ENCODE results near the gene KCNC3. TPM values are rescaled to one million over a fixed set of nuclear protein-coding genes. Genes with fewer than 3 reads are reported as not detected.

Gene KCNC3
- total RNA-seq, 1 experiment from 2014 or later = 24.6 TPM

DNA sequence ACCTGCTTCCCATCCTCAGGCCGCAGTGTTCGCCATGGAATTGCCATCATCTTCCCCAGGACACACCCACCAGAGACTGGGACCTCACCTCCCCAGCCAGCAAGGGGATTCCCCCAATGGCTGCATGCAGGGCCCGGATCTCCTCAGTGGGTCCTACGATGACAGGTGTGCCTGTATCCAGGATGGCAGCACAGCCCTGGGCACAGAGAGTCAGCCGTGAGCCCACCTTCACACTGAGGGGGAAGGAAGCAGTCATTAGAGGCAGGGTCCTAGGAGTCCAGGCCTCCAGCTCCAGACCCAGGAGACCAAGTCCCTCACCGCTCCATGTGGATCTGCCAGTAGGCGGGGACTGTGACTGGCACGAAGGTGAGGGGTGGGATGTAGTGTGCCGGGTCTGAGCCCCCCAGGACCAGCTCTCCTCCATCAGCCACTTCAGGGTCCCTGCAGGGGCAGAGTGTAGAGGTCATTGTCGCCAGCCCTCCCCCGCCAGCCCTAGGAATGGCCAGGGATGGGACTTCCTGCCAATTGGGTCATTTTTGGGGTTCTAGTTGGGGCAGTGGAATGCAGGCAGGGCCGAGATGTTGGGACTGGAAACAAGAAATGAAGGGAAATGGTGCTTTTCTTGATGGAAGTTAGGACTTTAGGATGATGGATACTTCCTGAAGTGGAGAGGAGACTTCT, 5.7 kb upstream of the KCNC3 start:
- peak in 1 of 2 experiments; percentile 39 for DNase-seq
- H3K4me1 ChIP-seq = peaks cover 13% of the 10 kb centered on the region
- peaks cover 40% of the 10 kb centered on the region for H3K36me3 Mint-ChIP-seq (ENCODE audit: insufficient read depth, unreplicated experiment)
- H3K9me3 Mint-ChIP-seq (ENCODE audit: unreplicated experiment) = peaks cover 7% of the 10 kb centered on the region
- peak overlapping the region; percentile 99 for H3K4me3 Mint-ChIP-seq (ENCODE audit: unreplicated experiment)
- no peaks in the 10 kb centered on the region for H3K36me3 ChIP-seq (ENCODE audit: control insufficient read depth, insufficient read depth, low read length)
- peaks cover 37% of the 10 kb centered on the region for H3K4me1 Mint-ChIP-seq (ENCODE audit: low read depth, unreplicated experiment)
- H3K27ac Mint-ChIP-seq (ENCODE audit: unreplicated experiment) = peak overlapping the region; percentile 100
- no peaks in the 10 kb centered on the region for H3K27me3 Mint-ChIP-seq (ENCODE audit: insufficient read depth, unreplicated experiment)
- H3K9me3 ChIP-seq = no peaks in the 10 kb centered on the region
- CTCF ChIA-PET = interaction anchor here (0.5 to 2.0 kb wide), 3 partner anchors 22 to 222 kb away, joined by 3 to 9 read pairs (median 6); partner anchors contain the start of gene JOSD2
- POLR2A ChIA-PET = interaction anchor here (1.9 kb wide), 1 partner anchor 22 kb away, joined by 8 read pairs; no protein-coding TSS in a partner anchor
- no peak overlapping the region for H3K4me3 ChIP-seq (ENCODE audit: low read depth, low read length)
- no peaks in the 10 kb centered on the region for H3K27me3 ChIP-seq (replicated peaks; ENCODE audit: control insufficient read depth, insufficient read depth, low read length)
- no TSS peak for BruUV-seq (replicated peaks)
- intact Hi-C loops (cut with micrococcal nuclease; ENCODE audit: unreplicated experiment) = no loop called here
- TF ChIP-seq, protein P1, sequence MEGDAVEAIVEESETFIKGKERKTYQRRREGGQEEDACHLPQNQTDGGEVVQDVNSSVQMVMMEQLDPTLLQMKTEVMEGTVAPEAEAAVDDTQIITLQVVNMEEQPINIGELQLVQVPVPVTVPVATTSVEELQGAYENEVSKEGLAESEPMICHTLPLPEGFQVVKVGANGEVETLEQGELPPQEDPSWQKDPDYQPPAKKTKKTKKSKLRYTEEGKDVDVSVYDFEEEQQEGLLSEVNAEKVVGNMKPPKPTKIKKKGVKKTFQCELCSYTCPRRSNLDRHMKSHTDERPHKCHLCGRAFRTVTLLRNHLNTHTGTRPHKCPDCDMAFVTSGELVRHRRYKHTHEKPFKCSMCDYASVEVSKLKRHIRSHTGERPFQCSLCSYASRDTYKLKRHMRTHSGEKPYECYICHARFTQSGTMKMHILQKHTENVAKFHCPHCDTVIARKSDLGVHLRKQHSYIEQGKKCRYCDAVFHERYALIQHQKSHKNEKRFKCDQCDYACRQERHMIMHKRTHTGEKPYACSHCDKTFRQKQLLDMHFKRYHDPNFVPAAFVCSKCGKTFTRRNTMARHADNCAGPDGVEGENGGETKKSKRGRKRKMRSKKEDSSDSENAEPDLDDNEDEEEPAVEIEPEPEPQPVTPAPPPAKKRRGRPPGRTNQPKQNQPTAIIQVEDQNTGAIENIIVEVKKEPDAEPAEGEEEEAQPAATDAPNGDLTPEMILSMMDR (IDR thresholded peaks at IDR 0.05; ENCODE audit: insufficient read depth in 1 of 2, low read depth in 1 of 2, low read length in 1 of 2, severe bottlenecking in 1 of 2, unreplicated experiment in 1 of 2) = no peak

DNA sequence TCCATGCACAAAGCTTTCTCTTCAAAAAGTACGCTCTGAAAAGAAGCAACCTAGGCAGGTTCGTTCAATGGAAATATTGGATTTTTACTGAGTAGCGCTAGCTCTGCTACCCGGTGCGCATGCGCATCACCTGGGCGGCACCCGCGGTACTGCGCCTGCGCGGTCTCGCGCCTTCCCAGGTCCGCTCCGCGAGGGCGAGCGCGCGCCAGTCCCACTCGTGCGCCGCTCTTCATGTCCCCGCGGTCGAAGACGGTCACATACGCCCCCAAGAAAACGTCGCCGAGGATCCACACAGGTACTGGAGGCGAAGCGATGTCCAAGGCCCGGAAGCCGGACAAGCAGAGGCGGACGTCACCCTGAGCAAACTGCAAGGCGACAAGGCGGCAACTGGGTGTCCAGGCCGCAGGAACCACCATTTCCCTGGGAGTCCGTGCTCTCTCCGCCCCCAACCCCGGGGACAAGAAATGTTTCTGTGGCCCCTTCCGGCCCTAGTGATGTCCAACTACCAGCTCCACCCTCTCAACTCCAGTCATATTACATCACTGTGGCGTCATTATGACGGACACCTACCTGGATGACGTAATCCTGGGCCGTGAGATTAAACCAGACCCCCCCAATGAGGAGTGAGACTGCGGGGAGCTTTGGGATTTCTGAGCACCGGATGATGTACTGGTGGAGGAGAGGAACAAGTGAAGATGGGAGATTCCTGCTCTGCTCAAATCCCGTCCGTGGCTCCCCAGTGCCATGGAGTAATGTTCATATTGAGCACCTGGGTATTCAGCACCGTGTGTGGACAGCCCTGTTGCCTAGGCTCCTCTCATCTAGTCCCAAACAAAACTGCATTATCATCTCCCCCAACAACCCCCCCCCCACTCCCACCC, 4.8 kb upstream of the KCNC3 start:
- ChIA-PET CTCF (interaction anchor here (0.5 to 2.0 kb wide), 5 partner anchors 20 to 222 kb away, joined by 3 to 9 read pairs (median 4); partner anchors contain the start of gene JOSD2), POLR2A (interaction anchor here (0.8 to 2.4 kb wide), 10 partner anchors 13 to 177 kb away, joined by 4 to 17 read pairs (median 6); partner anchors contain the start of genes JOSD2, MYH14, NR1H2 and POLD1)
- BruUV-seq (replicated peaks) = TSS peak; percentile 71
- peak overlapping the region; percentile 99 for H3K4me3 Mint-ChIP-seq (ENCODE audit: unreplicated experiment)
- peaks cover 49% of the 10 kb centered on the region for H3K36me3 Mint-ChIP-seq (ENCODE audit: insufficient read depth, unreplicated experiment)
- Histone ChIP-seq H3K36me3 (ENCODE audit: control insufficient read depth, insufficient read depth, low read length) (no peaks in the 10 kb centered on the region), H3K4me1 (peaks cover 19% of the 10 kb centered on the region), H3K4me3 (ENCODE audit: low read depth, low read length) (peak overlapping the region; percentile 64), H3K27me3 (replicated peaks; ENCODE audit: control insufficient read depth, insufficient read depth, low read length) (no peaks in the 10 kb centered on the region), H3K9me3 (no peaks in the 10 kb centered on the region)
- intact Hi-C loops (cut with micrococcal nuclease; ENCODE audit: unreplicated experiment) = loop anchor here (1.0 kb wide), 1 partner anchor 42 kb away; the partner anchor contains the start of gene NR1H2
- peak; percentile 74 to 92 for DNase-seq
- H3K27ac Mint-ChIP-seq (ENCODE audit: unreplicated experiment) = peak overlapping the region; percentile 100
- TF ChIP-seq, protein P1 (IDR thresholded peaks at IDR 0.05; ENCODE audit: insufficient read depth in 1 of 2, low read depth in 1 of 2, low read length in 1 of 2, severe bottlenecking in 1 of 2, unreplicated experiment in 1 of 2) = peak in 1 of 2 experiments; percentile 21
- H3K9me3 Mint-ChIP-seq (ENCODE audit: unreplicated experiment) = peaks cover 16% of the 10 kb centered on the region
- H3K27me3 Mint-ChIP-seq (ENCODE audit: insufficient read depth, unreplicated experiment) = no peaks in the 10 kb centered on the region
- H3K4me1 Mint-ChIP-seq (ENCODE audit: low read depth, unreplicated experiment) = peaks cover 45% of the 10 kb centered on the region
